OCI-LY7 (cell line): ENCODE measurements around the gene PAK5. TPM values are rescaled to one million over a fixed set of nuclear protein-coding genes. Genes with fewer than 3 reads are reported as not detected.
"Not testable (repeated sequence)": the region's sequence is repeated elsewhere in the genome, so short reads cannot be mapped to it uniquely, and the experiment has no call there.

Experiments
- BruUV-seq: library from RNA; stranded (reverse); fragments of 400-500 nt; replicated peaks from 2 replicates; lab custom pipeline; 2021; lab: Mats Ljungman, UMichigan
- CTCF ChIA-PET: fragments of 300-600 bp; sonication (Branson Sonifier 250); formaldehyde crosslinking; loops from one replicate; lab custom pipeline; 2022; ENCODE audit warnings: antibody characterized with exemption; ENCODE audit not compliant: unreplicated experiment; lab: Charles Lee
- POLR2A ChIA-PET: fragments of 300-600 bp; sonication (Branson Sonifier 250); formaldehyde crosslinking; loops from one replicate; lab custom pipeline; 2022; ENCODE audit warnings: antibody characterized with exemption; lab: Charles Lee
- DNase-seq: peaks from one replicate; pipeline ENCODE4 v3.0.0-alpha.2; 2015; ENCODE audit warnings: low spot score
- H2AFZ ChIP-seq: fragments of 200-600 bp; sonication (generic), shearing (Covaris generic); 2 replicates; pipeline ENCODE4 v1.6.1; 2014; ENCODE audit warnings: mild to moderate bottlenecking, antibody characterized with exemption, low read length, moderate library complexity
- H3K27ac ChIP-seq: fragments of 200-600 bp; sonication (generic); 2 replicates; pipeline ENCODE4 v1.5.1; 2014; ENCODE audit warnings: mixed run types, low read depth, mild to moderate bottlenecking, moderate library complexity, low read length, inconsistent platforms; ENCODE audit not compliant: poor library complexity, severe bottlenecking
- H3K36me3 ChIP-seq: fragments of 200-600 bp; sonication (generic); 2 replicates; pipeline ENCODE4 v1.6.1; 2014; ENCODE audit warnings: mild to moderate bottlenecking, antibody characterized with exemption, low read length, moderate library complexity, mixed read lengths; ENCODE audit not compliant: insufficient read depth
- H3K4me1 ChIP-seq: fragments of 200-600 bp; sonication (generic); 2 replicates; pipeline ENCODE4 v1.5.1; 2014; ENCODE audit warnings: mild to moderate bottlenecking, low read length; ENCODE audit not compliant: insufficient read depth, poor library complexity, severe bottlenecking
- H3K4me2 ChIP-seq: fragments of 200-600 bp; sonication (generic); 2 replicates; pipeline ENCODE4 v1.6.1; 2014; ENCODE audit warnings: mild to moderate bottlenecking, low read length
- H3K4me3 ChIP-seq: fragments of 200-600 bp; sonication (generic); 2 replicates; pipeline ENCODE4 v1.5.1; 2014; ENCODE audit warnings: mild to moderate bottlenecking, low read depth, low read length; ENCODE audit not compliant: poor library complexity, severe bottlenecking
- H3K79me2 ChIP-seq: fragments of 200-600 bp; sonication (generic); 2 replicates; pipeline ENCODE4 v1.6.1; 2016; ENCODE audit warnings: low read depth, mild to moderate bottlenecking, low read length, moderate library complexity, mixed read lengths; ENCODE audit not compliant: insufficient read depth
- H3K9me2 ChIP-seq: fragments of 200-600 bp; sonication (generic); 2 replicates; pipeline ENCODE4 v1.6.1; 2016; ENCODE audit warnings: mild to moderate bottlenecking, low read length, mixed read lengths; ENCODE audit not compliant: insufficient read depth
- H3K9me3 ChIP-seq: fragments of 200-600 bp; sonication (generic); 2 replicates; pipeline ENCODE4 v1.6.1; 2014; ENCODE audit warnings: mild to moderate bottlenecking, mixed run types, low read length, mixed read lengths
- H4K20me1 ChIP-seq: fragments of 200-600 bp; sonication (generic); 2 replicates; pipeline ENCODE4 v1.6.1; 2014; ENCODE audit warnings: mild to moderate bottlenecking, antibody characterized with exemption, low read length, moderate library complexity, mixed read lengths; ENCODE audit not compliant: insufficient read depth
- CTCF ChIP-seq: fragments of 200-600 bp; sonication (generic); conservative IDR thresholded peaks from 2 replicates; pipeline ENCODE4 v1.5.1; 2014; ENCODE audit warnings: mild to moderate bottlenecking, antibody characterized with exemption, low read length, moderate library complexity, mixed read lengths
- EZH2phosphoT487 ChIP-seq: fragments of 200-600 bp; sonication (generic); IDR thresholded peaks from 2 replicates; pipeline ENCODE4 v1.6.1; 2018; ENCODE audit warnings: low read depth, borderline replicate concordance, mild to moderate bottlenecking, mixed run types, antibody characterized with exemption, low read length, moderate library complexity, mixed read lengths
- intact Hi-C: fragments of 100-400 bp; cut with micrococcal nuclease; formaldehyde crosslinking; loops from one replicate; pipeline ENCODE4 v1.10.0; 2022; ENCODE audit not compliant: unreplicated experiment
- total RNA-seq, 2 experiments: library from RNA; depleted of rRNA in 1 of 2; stranded (reverse); fragments of >200 nt in 1 of 2; shearing (Covaris generic) in 1 of 2; gene quantifications; 2 replicates each; pipeline ENCODE4 v1.2.3, GENCODE V29; 2014 to 2022

PAK5 gene
- total RNA-seq, 2 experiments from 2014 or later = not detected

GRCh38 chr20:9647741-9648140 is 191.1 kb downstream of the PAK5 start:
- Histone ChIP-seq H3K9me3 (no peaks in the 10 kb centered on the region), H3K4me2 (no peak overlapping the region), H3K4me3 (no peak overlapping the region), H3K36me3 (no peaks in the 10 kb centered on the region), H3K27ac (no peak overlapping the region), H3K79me2 (no peaks in the 10 kb centered on the region), H3K9me2 (no peaks in the 10 kb centered on the region), H3K4me1 (no peaks in the 10 kb centered on the region), H4K20me1 (no peaks in the 10 kb centered on the region), H2AFZ (no peak overlapping the region)
- POLR2A ChIA-PET = no interaction called here
- no TSS peak for BruUV-seq
- no peak for DNase-seq
- TF ChIP-seq CTCF (no peak), EZH2phosphoT487 (no peak)
- intact Hi-C loops = no loop called here
- CTCF ChIA-PET = no interaction called here

GRCh38 chr20:9646375-9646774 is 192.5 kb downstream of the PAK5 start:
- no peaks in the 10 kb centered on the region for H4K20me1 ChIP-seq
- BruUV-seq = no TSS peak
- H2AFZ ChIP-seq = no peak overlapping the region
- ChIA-PET POLR2A (no interaction called here), CTCF (no interaction called here)
- no peak overlapping the region for H3K27ac ChIP-seq
- H3K4me3 ChIP-seq = no peak overlapping the region
- no peaks in the 10 kb centered on the region for H3K9me2 ChIP-seq
- intact Hi-C loops = no loop called here
- no peak for TF ChIP-seq CTCF
- TF ChIP-seq EZH2phosphoT487 = no peak
- H3K9me3 ChIP-seq = no peaks in the 10 kb centered on the region
- no peak overlapping the region for H3K4me2 ChIP-seq
- DNase-seq = no peak
- H3K36me3 ChIP-seq = no peaks in the 10 kb centered on the region
- H3K4me1 ChIP-seq = no peaks in the 10 kb centered on the region
- no peaks in the 10 kb centered on the region for H3K79me2 ChIP-seq

- intact Hi-C loops = no loop called here
- BruUV-seq = no TSS peak
- POLR2A ChIA-PET = no interaction called here
- H3K9me2 ChIP-seq = no peaks in the 10 kb centered on the region
- H3K79me2 ChIP-seq = no peaks in the 10 kb centered on the region
- H3K4me2 ChIP-seq = no peak overlapping the region
- CTCF ChIA-PET = no interaction called here
- no peaks in the 10 kb centered on the region for H3K36me3 ChIP-seq
- H4K20me1 ChIP-seq = no peaks in the 10 kb centered on the region
- no peaks in the 10 kb centered on the region for H3K9me3 ChIP-seq
- no peak overlapping the region for H2AFZ ChIP-seq
- H3K4me1 ChIP-seq = no peaks in the 10 kb centered on the region
- no peak for TF ChIP-seq CTCF
- TF ChIP-seq EZH2phosphoT487 = no peak
- no peak overlapping the region for H3K27ac ChIP-seq
- no peak overlapping the region for H3K4me3 ChIP-seq
- no peak for DNase-seq
Observed at GRCh38 chr20:9642882-9643281, 196.0 kb downstream of the PAK5 start.

GRCh38 chr20:9641499-9642000 is 197.3 kb downstream of the PAK5 start:
- H3K4me2 ChIP-seq, H3K27ac ChIP-seq, H3K9me3 ChIP-seq, H3K4me1 ChIP-seq, H3K79me2 ChIP-seq, H2AFZ ChIP-seq, H3K9me2 ChIP-seq, CTCF ChIA-PET, POLR2A ChIA-PET, BruUV-seq, H3K36me3 ChIP-seq, H3K4me3 ChIP-seq, DNase-seq, intact Hi-C loops, H4K20me1 ChIP-seq: not testable (repeated sequence)
